OCI-LY3 (cell line): ENCODE measurements around the gene MAGI1.

ENCODE experiments used
- H2AFZ ChIP-seq: fragments of 200-600, 300-600 bp; shearing (Covaris generic); 2 replicates; pipeline ENCODE4 v1.6.0; 2014; ENCODE audit warnings: antibody characterized with exemption, low read depth, low read length
- H3K27ac ChIP-seq: fragments of 200-600, 300-600 bp; sonication (generic); 2 replicates; pipeline ENCODE4 v1.5.1; 2014; ENCODE audit warnings: mild to moderate bottlenecking, low read length, moderate library complexity, mixed read lengths
- H3K27me3 ChIP-seq: fragments of 200-600, 300-600 bp; sonication (generic); 2 replicates; pipeline ENCODE4 v1.6.1; 2014; ENCODE audit warnings: low read depth, low read length, mixed read lengths
- H3K36me3 ChIP-seq: fragments of 200-600, 300-600 bp; sonication (generic); replicated peaks from 2 replicates; pipeline ENCODE3; 2014; ENCODE audit warnings: low read depth, low read length, mixed read lengths
- H3K4me1 ChIP-seq: fragments of 300-600, 200-600 bp; sonication (generic); 2 replicates; pipeline ENCODE4 v1.6.1; 2014; ENCODE audit warnings: low read length, mixed read lengths
- H3K4me2 ChIP-seq: fragments of 200-600, 300-600 bp; sonication (generic); 2 replicates; pipeline ENCODE4 v1.6.1; 2014; ENCODE audit warnings: low read length, mixed read lengths
- H3K4me3 ChIP-seq: fragments of 300-600, 200-600 bp; sonication (generic); 2 replicates; pipeline ENCODE4 v1.5.1; 2014; ENCODE audit warnings: antibody characterized with exemption, mild to moderate bottlenecking, low read length, moderate library complexity
- H3K79me2 ChIP-seq: fragments of 300-600, 200-600 bp; shearing (Covaris generic); 2 replicates; pipeline ENCODE4 v1.6.1; 2014; ENCODE audit warnings: mild to moderate bottlenecking, low read length, mixed read lengths
- H3K9ac ChIP-seq: fragments of 300-600, 200-600 bp; shearing (Covaris generic); 2 replicates; pipeline ENCODE4 v1.6.0; 2014; ENCODE audit warnings: mild to moderate bottlenecking, low read length, moderate library complexity
- H3K9me3 ChIP-seq: fragments of 200-600, 300-600 bp; shearing (Covaris generic); 2 replicates; pipeline ENCODE4 v1.6.1; 2014; ENCODE audit warnings: low read length, mixed read lengths; ENCODE audit not compliant: insufficient read depth
- H4K20me1 ChIP-seq: fragments of 200-600, 300-600 bp; sonication (generic); 2 replicates; pipeline ENCODE4 v1.6.1; 2016; ENCODE audit warnings: low read length, mixed read lengths; ENCODE audit not compliant: insufficient read depth
- EZH2phosphoT487 ChIP-seq: fragments of 200-600 bp; shearing (Covaris generic); IDR thresholded peaks from 2 replicates; pipeline ENCODE4 v1.6.1; 2018; ENCODE audit warnings: antibody characterized with exemption, mixed run types, low read depth
- TF ChIP-seq, protein P1 (sequence below): fragments of 200-600, 300-600 bp; sonication (generic); IDR thresholded peaks from 2 replicates; pipeline ENCODE4 v1.5.1; 2014; ENCODE audit warnings: antibody characterized with exemption, low read length, low read depth

The MAGI1 gene

DNA sequence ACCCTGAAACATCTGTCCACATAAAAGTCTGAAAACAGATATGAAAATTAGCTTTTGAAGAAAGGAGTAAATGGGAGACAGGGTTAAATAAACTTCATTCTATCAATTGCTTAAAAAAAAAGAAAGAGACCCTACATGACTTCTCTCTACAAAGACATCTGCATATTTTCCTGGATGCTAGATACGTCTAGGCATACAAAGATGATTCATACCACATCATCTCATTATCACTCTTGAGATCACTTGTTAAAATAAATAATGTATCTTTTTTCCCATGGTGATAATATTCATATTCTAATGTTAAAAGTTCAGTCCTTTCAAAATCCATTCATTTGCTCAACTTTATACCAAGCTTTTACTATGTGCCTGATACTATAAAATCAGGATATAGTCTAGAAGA lies 295.8 kb downstream of the MAGI1 start:
- H3K27ac ChIP-seq, result no peak overlapping the region
- peaks cover 7% of the 10 kb centered on the region; the same call in 1 of the 2 replicates for H3K27me3 ChIP-seq
- H3K9ac ChIP-seq, result no peak overlapping the region
- H3K4me1 ChIP-seq, result no peaks in the 10 kb centered on the region
- H3K79me2 ChIP-seq, result no peaks in the 10 kb centered on the region
- H3K9me3 ChIP-seq, result no peaks in the 10 kb centered on the region
- H3K36me3 ChIP-seq, result no peaks in the 10 kb centered on the region
- H3K4me3 ChIP-seq, result no peak overlapping the region
- TF ChIP-seq EZH2phosphoT487, result no peak
- TF ChIP-seq, protein P1, sequence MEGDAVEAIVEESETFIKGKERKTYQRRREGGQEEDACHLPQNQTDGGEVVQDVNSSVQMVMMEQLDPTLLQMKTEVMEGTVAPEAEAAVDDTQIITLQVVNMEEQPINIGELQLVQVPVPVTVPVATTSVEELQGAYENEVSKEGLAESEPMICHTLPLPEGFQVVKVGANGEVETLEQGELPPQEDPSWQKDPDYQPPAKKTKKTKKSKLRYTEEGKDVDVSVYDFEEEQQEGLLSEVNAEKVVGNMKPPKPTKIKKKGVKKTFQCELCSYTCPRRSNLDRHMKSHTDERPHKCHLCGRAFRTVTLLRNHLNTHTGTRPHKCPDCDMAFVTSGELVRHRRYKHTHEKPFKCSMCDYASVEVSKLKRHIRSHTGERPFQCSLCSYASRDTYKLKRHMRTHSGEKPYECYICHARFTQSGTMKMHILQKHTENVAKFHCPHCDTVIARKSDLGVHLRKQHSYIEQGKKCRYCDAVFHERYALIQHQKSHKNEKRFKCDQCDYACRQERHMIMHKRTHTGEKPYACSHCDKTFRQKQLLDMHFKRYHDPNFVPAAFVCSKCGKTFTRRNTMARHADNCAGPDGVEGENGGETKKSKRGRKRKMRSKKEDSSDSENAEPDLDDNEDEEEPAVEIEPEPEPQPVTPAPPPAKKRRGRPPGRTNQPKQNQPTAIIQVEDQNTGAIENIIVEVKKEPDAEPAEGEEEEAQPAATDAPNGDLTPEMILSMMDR, result no peak
- no peak overlapping the region for H2AFZ ChIP-seq
- no peak overlapping the region for H3K4me2 ChIP-seq
- no peaks in the 10 kb centered on the region for H4K20me1 ChIP-seq

DNA sequence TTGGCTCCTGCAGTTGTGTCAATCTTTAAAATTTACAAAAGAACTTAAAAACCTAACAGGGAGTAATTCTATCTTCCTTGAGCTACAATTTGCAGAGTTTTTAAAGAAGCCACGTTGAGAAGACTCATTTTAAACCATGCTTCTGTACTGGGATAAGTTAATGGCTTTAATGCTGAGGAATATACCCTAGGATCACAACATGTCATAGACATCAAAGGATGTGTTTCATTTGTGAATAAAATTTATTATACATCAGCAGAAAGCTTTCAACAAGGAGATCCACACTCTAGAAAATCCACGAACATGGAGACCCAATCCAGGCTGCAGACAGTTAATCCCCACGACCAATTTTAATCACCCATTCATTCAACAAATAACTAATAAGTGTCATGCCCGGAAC lies 297.2 kb downstream of the MAGI1 start:
- no peak overlapping the region for H3K9ac ChIP-seq
- no peaks in the 10 kb centered on the region for H3K4me1 ChIP-seq
- H3K4me3 ChIP-seq, result no peak overlapping the region
- no peaks in the 10 kb centered on the region for H3K79me2 ChIP-seq
- no peaks in the 10 kb centered on the region for H4K20me1 ChIP-seq
- no peak overlapping the region for H3K4me2 ChIP-seq
- TF ChIP-seq EZH2phosphoT487, result no peak
- TF ChIP-seq, protein P1, result no peak
- no peak overlapping the region for H3K27ac ChIP-seq
- H3K9me3 ChIP-seq, result no peaks in the 10 kb centered on the region
- H2AFZ ChIP-seq, result no peak overlapping the region
- peaks cover 7% of the 10 kb centered on the region; the same call in 1 of the 2 replicates for H3K27me3 ChIP-seq
- H3K36me3 ChIP-seq, result no peaks in the 10 kb centered on the region

DNA sequence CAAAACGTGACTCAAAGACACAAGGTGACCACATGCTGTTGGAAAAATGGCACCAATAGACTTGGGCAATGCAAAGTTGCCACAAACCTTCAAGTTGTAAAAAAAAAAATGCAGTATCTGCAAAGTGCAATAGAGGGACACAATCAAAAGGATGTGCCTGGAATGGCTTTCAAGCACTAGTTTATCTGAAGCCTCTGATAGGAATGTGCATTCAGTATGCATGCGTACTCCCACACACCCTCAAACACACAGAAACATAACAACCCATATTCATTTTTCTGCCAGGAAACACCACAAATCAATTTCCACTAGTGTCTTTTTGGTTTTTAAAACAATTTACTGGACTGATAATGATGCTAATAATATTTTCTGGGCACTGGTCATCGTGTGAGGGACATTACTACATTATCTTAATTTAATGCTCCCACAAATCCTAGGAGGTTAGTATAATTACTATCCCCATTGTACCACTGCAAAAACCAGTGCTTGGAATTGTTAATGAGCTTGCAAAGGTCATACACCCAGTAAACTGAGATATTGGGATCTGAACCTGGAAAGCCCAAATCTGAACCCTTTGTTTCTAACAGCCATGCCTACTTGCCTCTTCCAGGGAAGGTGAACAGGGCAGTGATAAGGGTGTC lies 298.7 kb downstream of the MAGI1 start:
- H3K9me3 ChIP-seq, result no peaks in the 10 kb centered on the region

DNA sequence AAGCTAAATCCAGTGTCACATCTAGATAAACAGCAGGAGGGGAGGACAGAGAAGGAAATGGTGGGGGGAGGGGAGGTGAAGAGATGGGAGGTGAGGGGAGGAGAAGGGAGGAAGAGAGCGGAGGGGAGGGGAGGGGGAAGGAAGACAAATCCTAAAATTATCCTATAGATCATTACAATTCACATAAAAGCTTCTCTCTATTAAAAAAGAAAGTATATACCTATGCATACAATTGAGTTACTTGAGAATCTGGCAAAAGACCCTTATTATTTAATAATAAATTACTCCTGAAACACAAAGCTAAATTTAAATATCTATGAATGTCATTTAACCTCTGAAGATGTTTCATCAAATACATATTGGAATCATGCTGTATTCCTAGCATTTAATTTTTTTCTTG lies 303.9 kb downstream of the MAGI1 start:
- Histone ChIP-seq H3K27me3 (peaks cover 13% of the 10 kb centered on the region; the same call in 1 of the 2 replicates), H3K4me3 (no peak overlapping the region), H3K4me2 (no peak overlapping the region), H3K36me3 (no peaks in the 10 kb centered on the region), H3K9me3 (no peaks in the 10 kb centered on the region), H2AFZ (no peak overlapping the region), H4K20me1 (no peaks in the 10 kb centered on the region), H3K27ac (no peak overlapping the region), H3K79me2 (no peaks in the 10 kb centered on the region), H3K4me1 (0 out of 2 replicates have a peak, but pooled peaks cover 3% of the 10 kb centered on the region), H3K9ac (no peak overlapping the region)
- TF ChIP-seq, protein P1, result no peak
- no peak for TF ChIP-seq EZH2phosphoT487

More for the DNA sequence above, 298.7 kb downstream of the MAGI1 start:
- TF ChIP-seq EZH2phosphoT487, result no peak
- TF ChIP-seq, protein P1, result no peak
- Histone ChIP-seq H3K79me2 (no peaks in the 10 kb centered on the region), H4K20me1 (no peaks in the 10 kb centered on the region), H3K27me3 (peaks cover 8% of the 10 kb centered on the region; the same call in 1 of the 2 replicates), H3K4me1 (no peaks in the 10 kb centered on the region), H2AFZ (no peak overlapping the region), H3K4me3 (no peak overlapping the region), H3K9ac (no peak overlapping the region), H3K4me2 (no peak overlapping the region), H3K36me3 (no peaks in the 10 kb centered on the region), H3K27ac (no peak overlapping the region)
